Measurements from ENCODE around the gene DOCK6. TPM values are rescaled to one million over a fixed set of nuclear protein-coding genes. Genes with fewer than 3 reads are reported as not detected.
A peak's percentile ranks its signal among the peaks of the same experiment; 100 is the strongest.
"Not testable (repeated sequence)": the region's sequence is repeated elsewhere in the genome, so short reads cannot be mapped to it uniquely, and the experiment has no call there.

DOCK6 gene
- total RNA-seq, 1 donor from 2014 or later: 95.3 TPM

DNA sequence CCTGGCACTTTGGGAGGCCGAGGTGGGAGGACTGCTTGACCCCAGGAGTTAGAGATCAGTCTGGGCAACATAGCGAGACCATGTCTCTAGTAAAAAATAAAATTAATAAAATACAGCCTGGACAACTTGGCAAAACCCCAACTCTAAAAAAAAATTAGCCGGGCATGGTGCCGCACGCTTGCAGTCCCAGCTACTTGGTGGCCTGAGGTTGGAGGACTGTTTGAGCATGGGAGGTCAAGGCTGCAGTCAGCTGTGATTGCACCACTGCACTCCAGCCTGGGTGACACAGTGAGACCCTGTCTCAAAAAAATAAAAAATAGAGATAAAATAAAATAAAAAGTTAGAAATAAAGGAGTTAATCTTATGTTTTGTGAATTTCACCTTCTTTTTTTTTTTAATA is 91.2 kb downstream of the DOCK6 start:
- no peak for DNase-seq

DNA sequence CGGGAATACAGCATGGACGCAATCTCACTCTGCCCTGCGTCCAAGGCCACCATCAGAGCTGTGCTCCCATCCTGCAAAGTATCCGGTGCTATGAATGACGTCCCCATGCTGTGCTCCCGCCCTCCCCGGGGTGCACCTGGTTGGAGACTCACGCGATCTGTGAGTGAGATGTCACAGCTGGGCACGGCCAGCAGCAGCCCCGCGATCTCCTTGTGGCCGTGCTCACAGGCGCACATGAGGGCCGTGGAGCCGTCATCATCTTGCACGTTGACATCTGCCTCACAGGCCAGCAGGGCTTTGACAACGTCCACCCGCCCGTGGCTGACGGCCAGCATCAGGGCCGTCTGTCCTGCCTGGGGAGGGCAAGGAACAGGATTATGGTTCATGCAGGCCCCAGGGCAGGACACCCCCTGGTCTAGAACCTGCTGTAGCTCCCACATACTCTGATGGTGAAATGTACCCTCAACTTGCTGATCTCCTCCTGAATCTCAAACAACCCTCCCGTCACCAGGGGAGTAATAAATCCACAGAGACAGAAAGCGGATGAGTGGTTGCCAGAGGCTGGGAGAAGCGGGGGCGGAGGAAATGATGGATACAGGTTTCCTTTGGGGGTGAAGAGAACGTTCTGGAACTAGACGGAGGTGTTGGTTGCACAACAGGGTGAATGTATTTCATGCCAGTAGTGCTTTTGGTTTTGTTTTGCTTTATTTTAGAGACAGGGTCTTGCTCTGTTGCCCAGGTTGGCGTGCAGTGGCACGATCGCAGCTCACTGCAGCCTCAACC is 92.2 kb downstream of the DOCK6 start:
- peak; percentile 78 for DNase-seq

DNA sequence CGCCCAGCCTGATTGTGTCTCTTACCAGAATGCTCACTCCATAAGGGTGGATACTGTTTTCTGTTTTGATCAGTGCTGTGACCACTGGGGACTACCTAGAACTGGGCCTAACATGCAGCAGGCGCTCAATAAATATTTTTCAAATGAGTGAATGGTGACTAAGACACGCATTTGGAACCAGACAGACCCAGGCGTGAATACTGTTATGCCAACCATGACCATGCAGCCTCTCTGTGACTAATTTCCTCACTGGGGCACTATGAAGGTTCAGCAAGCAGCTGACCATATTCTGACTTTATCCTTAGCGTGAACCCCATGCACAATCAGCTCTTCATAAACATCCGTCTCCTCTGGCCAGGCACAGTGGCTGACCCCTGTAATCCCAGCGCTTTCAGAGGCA is 93.8 kb downstream of the DOCK6 start:
- DNase-seq: peak; percentile 98

DNA sequence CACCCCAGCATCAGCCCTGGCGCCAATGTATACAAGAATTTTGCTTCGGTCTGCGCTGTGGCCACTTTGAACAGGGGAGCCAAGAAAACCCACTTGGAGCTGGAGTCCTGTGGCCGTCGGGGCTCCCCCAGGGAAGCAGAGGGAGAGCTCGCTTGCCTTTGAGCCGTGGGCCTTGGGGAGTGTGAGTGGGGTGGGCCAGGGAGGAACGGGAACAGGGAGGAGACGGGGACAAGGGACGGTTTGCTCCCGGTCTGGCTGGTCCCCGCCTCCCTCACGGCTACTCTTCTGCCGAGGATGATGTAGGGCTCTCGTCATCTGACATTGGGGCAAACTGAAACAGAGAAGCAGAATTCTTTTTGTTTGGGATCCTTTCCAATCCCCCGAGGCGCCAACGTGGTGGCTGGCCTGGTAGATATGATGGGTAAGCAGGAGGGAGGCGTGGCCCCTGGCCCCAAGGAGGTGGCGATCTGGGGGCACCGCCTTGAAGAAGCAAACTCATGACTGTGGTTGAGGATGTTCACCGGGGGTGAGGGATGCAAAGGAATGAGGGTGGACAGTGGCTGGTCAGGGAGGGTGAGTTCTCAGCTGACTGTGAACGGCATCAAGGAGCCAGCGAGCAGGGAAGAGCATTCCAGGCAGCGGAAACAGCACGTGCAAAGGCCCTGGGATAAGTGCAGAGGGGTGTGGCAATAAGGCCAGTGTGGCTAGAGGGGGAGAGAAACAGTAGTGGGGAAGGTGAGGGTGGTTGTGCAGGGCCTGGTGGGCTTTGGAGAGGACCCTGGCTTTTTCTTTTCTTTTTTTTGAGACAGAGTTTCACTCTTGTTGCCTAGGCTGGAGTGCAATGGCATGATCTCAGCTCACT is 95.8 kb downstream of the DOCK6 start:
- no peak for DNase-seq

DNA sequence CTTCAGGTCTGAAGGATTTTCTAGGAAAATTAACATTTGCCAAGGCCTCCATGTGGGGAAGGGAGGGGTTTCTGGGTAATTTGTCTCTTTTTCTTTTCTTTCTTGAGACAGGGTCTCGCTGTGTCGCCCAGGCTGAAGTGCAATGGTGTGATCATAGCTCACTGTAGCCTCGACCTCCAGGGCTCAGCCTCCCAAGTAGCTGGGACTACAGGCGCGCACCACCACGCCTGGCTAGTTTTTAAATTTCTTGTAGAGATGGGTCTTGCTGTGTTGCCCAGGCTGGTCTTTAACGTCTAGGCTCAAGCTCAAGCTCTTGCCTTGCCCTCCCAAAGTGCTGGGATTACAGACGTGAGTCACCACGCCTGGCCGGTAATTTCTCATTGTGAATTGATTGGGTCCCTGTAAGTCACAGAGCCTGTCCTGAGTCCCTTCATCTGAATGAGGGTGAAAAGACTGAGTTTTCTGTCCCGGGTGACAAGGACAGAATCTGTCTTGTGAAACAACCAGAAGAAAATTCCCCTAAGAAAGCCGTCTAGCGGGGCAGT is 96.8 kb downstream of the DOCK6 start:
- DNase-seq: no peak

DNA sequence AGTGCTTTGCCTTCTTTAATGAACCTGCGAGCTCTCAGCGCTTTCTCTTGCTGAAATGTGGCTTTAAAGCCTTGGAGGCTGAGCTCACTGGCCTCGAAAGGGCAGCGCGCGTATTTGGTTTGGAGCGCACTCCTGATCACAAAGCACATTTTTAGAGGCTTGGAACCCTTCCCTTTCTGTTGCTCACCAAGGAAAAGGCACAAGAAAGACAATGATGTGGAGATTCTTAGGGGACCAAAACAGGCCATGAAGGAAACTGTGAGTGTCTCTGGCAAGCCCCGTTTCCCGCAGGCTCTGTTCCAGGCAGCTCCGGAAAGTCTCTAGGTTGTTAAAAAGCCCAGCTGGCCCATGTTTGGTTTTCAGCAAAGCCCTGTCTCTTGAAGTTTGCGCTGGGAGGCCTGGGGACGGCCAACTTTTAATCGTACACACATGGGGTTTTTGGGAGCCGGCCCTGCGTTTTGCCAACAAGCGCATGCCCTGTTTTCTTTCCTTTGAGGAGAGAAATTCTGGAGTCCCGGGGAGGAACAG is 97.4 kb downstream of the DOCK6 start:
- no peak for DNase-seq

DNA sequence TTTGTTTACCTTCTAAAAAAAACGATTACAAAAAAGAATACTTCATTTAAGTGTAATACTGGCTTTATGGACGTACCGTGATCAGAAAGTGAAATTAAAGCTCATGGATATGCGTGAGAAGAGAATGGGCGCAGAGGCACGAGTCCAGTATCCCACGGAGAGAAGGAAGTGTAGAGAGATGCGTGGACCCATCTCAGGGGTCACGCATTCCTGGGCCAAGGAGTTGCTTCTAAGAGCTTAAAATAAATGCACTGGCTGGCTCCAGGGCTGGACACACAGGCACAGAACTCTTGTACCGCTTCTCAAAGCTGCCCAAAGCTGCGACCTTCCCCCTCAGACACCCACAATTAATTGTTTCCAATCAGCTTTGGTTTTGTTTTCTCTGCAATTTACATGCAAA is 98.0 kb downstream of the DOCK6 start:
- DNase-seq: no peak

DNA sequence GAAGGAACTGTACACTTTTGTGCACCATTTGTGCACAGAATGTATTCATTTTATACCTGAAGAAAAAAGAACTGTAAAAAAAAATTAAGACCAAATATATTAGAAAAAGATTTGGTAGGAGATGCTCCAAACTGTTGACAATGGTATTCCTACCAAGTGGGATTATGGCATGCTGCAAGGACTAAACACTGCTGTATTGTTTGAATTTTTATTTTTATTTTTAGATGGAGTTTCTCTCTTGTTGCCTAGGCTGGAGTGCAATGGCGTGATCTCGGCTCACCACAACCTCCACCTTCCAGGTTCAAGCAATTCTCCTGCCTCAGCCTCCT is 101.9 kb downstream of the DOCK6 start:
- not testable (repeated sequence) for DNase-seq

DNA sequence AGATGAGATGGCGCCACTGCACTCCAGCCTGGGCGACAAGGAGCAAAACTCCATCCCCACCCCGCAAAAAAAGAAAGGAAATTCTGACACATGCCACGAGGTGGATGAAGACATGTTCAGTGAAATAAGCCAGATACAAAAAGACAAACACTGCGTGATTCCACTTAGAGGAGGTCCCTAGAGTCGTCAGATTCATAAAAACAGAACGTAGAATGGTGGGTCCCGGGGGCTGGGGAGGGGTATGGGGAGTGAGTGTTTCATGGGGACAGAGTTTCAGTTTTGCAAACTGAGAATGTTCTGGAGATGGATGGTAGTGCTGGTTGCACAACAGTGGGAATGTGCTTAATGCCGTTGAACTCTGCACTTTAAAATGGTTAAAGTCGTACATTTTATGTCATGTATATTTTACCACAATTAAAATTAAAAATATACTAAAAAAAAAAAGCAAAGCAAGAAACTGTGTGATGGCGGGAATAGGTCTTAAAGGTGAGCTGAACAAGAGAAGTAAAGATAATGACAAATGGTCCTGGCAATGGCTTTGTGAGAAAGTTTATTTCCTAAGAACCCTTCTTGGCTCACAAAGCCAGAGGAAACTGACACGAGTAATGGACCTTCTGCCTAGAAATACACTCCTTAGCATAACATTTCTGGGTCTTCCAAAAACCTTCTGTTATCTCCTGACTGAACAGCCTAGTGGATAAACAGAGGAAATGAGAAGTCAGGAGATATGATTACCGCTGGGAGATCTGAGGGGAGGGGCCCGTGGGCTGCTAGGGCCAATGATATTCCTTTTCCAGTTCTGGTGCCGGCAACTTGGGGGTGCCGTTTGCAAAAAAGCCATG is 102.5 kb downstream of the DOCK6 start:
- peak; percentile 48 for DNase-seq

DNA sequence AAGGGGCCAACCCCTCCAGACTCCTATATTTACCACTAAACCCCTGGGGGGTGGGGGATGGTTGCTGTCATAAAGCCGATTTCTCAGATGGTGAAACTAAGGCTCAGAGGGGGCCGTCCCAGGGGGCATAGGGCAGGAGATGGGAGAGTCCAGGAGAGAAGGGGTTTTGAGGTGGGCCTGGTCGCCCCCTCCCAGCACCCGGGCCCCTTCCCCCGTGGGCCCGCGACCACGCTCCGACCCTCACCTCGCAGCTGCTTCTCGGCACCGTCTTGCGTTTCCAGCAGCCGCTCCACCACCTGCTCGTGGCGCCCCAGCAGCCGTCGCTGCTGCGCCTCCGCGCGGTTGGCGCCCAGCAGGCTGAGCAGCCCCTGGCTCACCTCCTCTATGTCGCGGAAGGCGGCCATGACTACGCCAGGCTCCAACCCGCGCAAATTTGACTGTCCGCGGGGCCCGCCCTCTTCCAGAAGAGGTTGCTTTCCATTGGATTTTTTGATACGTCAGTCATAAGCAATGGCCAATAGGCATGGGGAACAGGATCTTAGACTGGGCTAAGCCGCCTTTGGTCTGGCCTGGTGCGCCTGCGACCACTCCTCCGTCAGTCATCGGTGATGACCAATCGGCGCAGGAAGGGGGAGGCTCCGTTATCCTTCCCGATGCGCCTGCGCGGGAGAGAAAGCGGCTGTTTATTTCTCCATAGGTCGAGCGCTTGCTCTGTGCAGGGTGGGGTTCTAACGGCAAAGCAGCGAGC is 106.8 kb downstream of the DOCK6 start, which contains the start of gene SPC24:
SPC24 (minus strand) TSS at position 410 of the 748 bp plus-strand sequence; CDS start at position 404, 6 bp downstream.
- DNase-seq: peak; percentile 99

DNA sequence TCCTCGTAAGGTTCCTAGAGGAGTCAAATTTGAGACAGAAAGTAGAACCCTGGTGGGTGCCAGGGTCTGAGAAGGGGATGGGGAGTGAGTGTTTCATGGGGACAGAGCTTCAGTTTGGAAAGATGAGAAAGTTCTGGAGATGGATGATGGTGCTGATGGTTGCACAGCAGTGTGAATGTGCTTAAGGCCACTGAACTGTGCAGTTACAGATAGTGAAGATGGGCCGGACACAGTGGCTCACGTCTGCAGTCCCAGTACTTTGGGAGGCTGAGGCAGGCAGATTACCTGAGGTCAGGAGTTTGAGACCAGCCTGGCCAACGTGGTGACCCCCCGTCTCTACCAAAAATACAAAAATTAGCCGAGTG is 107.7 kb downstream of the DOCK6 start:
- no peak for DNase-seq

DNA sequence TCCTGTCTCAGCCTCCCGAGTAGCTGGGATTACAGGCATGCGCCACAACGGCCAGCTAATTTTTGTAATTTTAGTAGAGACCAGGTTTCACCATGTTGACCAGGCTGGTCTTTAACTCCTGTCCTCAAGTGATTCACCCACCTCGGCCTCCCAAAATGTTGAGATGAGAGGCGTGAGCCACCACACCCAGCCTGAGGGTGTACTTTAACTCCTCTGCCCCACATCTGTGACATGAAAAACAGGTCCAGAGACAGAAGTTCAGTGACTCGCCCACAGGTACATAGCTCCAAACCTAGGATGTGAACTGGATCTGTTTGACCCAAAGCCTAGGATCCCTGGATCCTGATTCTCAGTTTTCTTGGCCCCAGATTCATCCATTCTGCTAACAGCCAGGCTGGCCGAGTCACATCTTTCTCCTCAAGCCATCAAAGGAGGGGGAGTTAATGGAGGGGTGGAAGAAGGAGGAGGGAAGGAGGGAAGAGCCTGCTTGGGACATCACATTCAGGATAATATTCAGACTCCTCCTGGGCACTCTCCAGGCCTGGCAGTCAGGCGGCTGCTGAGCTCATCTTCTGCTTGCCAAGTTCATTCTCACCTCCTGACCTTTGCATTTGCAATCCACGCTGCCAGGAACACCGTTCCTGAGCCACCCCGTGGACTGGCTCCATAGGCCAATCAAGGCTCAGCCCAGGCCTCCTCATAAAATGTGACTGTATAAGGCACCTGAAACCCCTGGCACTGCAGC is 109.8 kb downstream of the DOCK6 start:
- peak; percentile 83 for DNase-seq

DNA sequence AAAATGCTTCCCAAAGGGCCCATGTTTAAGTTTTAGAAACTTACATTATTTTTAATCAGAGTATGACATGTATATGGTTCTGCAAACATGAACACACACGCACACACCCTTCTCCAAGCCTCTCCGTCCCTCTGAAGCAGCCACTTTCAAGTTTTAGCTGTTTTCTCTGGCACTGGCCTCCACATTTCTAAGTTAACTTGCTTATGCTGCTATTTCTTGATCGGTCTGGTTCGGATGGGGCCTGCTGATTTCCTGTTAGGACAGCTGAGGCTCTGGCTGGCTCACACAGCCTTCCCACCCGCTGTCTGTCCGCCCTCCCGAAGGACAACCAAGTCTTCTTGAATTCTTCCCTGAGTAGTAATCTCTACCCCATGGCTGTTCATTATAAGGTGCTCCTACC is 111.1 kb downstream of the DOCK6 start:
- no peak for DNase-seq

Other genes starting within 250 kb of the DOCK6 start
- gene LDLR, start 173.1 kb downstream of the DOCK6 start, total RNA-seq: 97.3 and 148 TPM in 2 replicates
- gene SPC24, start 106.7 kb downstream of the DOCK6 start, total RNA-seq: 23.1 and 88.9 TPM in 2 replicates
- 102 and 108 TPM in 2 replicates for gene KANK2, start 65.0 kb downstream of the DOCK6 start, total RNA-seq
- not detected in 2 replicates for gene ANGPTL8, start 22.9 kb downstream of the DOCK6 start, total RNA-seq
- not detected in 2 replicates for gene TSPAN16, start 33.6 kb upstream of the DOCK6 start, total RNA-seq
- gene RAB3D, start 77.1 kb upstream of the DOCK6 start, total RNA-seq: 55.6 and 65.0 TPM in 2 replicates
- 105 and 267 TPM in 2 replicates for gene TMEM205, start 83.7 kb upstream of the DOCK6 start, total RNA-seq
- gene CCDC159, start 84.0 kb upstream of the DOCK6 start, total RNA-seq: 7.8 and 10.4 TPM in 2 replicates
- 8.7 and 14.1 TPM in 2 replicates for gene PLPPR2, start 92.9 kb upstream of the DOCK6 start, total RNA-seq
- gene SWSAP1, start 112.1 kb upstream of the DOCK6 start, total RNA-seq: 0.79 and 0.85 TPM in 2 replicates
- 6.0 and 8.2 TPM in 2 replicates for gene EPOR, start 121.8 kb upstream of the DOCK6 start, total RNA-seq
- 2.1 and 4.3 TPM in 2 replicates for gene RGL3, start 156.8 kb upstream of the DOCK6 start, total RNA-seq
- 0.05 TPM in 1 of 2 replicates, not detected in the other for gene ODAD3, start 172.6 kb upstream of the DOCK6 start, total RNA-seq
- 117 and 310 TPM in 2 replicates for gene PRKCSH, start 173.1 kb upstream of the DOCK6 start, total RNA-seq
- not detected in 2 replicates for gene ELAVL3, start 218.5 kb upstream of the DOCK6 start, total RNA-seq
- 5.1 and 12.4 TPM in 2 replicates for gene ZNF653, start 243.3 kb upstream of the DOCK6 start, total RNA-seq

Data from dermis blood vessel endothelial cell (primary cell).